ENCODE data around the gene NFASC.

Gene NFASC

GRCh38 chr1:204858363-204858821 lies 12.3 kb upstream of the NFASC start:
- no peak for DNase-seq (ENCODE audit: low read depth in 2 of 3, low spot score in 1 of 3)

GRCh38 chr1:204859861-204860267 lies 10.8 kb upstream of the NFASC start:
- no peak for DNase-seq (ENCODE audit: low read depth in 2 of 3, low spot score in 1 of 3)

DNA sequence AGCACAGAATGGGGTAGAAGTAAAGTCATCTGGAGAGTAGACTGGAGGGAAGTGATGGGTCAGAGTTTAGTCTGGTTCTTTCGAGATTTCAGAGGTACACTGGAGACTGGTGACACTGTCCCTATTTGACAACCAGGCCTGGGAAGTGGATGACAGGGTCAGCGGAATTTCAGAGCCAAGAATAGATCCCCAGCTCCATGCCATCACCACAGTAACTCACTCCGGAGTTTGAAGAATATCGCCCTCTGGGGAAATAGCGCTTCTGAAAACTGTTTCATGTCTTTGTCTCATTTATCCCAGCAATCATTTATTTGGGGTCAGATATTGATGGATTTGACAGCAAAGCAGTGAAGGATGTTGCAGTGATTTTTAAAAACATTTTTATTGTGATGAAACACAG lies 7.6 kb upstream of the NFASC start:
- no peak for DNase-seq (ENCODE audit: low read depth in 2 of 3, low spot score in 1 of 3)

GRCh38 chr1:204863730-204864129 lies 6.9 kb upstream of the NFASC start:
- no peak for DNase-seq (ENCODE audit: low read depth in 2 of 3, low spot score in 1 of 3)

DNA sequence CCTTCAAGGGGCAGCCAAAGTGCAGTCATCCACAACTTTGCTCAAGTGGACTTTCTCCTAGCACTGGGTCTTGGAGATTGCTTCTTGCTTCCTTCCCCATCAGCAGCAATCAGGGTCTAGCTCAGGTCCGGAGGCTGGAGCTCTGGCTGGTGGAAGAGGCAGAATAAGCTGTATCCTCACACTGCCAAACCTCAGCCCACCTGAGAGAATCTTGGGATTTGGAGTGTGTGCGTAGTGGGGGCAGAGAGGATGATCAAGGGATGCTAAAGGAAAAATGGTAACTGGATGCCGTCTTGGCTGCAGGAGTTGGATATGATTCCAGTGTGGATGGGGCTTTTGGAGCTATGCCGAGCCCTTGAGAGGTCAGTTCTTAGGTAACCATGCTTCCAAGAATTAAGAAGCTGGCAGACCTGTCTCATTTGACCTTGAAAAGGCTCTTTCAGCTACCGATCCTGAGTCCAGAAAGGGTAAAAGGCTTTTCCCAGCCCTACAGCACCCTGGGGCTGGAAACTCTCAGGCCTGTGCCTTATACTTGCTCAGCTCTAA lies 4.5 kb upstream of the NFASC start:
- no peak for DNase-seq (ENCODE audit: low read depth in 2 of 3, low spot score in 1 of 3)

DNA sequence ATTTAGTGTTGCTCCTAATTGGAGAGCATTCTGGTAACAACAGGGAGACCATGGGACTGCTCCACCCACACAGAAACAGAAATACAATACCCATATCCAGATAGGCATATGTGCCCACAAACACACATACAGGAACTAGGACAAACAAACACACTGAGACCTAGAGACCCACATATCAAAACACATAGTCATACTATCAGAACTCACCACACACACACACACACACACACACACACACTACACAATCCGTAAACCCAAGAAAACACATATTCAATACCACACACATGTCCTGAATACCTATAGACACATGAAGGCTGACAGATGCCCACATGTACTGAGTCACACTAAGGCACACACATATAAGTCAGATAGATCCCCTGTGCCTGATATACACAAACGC lies 3.5 kb upstream of the NFASC start:
- DNase-seq (ENCODE audit: low read depth in 2 of 3, low spot score in 1 of 3): no peak

DNA sequence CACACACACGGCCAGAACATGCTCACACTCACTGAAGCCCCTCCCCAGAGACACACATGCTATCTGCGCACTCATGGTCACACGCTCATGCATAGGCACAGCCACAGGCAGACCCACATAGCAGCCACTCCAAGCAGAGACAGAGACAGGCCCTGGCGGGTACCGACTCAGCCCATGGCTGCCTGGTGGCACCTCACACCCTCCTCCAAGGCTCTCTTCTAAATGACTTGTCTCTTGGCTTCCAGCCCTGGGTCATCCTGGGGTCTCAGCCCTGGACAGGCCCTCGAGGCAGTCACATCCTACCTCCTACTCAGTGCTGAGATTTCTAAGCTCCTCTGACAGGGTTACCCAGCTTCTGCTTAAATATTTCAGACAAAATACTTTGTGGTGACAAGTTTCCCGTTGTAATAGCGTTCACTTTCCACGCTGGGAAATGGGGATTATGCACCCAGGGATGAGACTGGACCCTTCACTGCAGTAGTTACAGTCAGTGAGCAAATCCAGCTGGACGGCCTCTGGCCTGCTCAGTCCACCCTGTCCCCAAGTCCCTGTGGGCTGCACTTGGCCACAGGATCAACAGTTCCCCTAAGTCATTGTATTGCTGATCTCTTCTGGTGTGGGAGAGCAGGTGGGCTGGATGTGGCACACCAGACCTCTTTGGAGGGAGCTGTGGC lies 2.9 kb upstream of the NFASC start:
- no peak for DNase-seq (ENCODE audit: low read depth in 2 of 3, low spot score in 1 of 3)

DNA sequence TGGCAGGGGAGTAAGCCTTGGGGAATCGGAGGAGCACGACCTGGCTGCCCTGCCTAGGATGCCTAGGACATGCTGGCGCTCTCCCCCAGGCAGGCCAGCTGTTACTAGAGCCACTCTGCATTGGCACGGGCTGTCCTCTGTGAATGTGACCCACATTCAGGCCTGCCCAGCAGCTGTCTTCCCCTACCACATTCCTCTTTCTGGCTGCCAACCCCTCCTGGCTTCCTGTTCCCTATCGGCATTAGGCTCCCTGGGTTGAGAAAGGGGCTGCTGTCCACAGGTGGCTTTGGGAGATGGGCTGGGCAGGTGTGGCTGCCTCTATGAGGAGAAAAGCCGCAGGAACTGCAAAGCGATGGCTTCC lies 2.3 kb upstream of the NFASC start:
- no peak for DNase-seq (ENCODE audit: low read depth in 2 of 3, low spot score in 1 of 3)

DNA sequence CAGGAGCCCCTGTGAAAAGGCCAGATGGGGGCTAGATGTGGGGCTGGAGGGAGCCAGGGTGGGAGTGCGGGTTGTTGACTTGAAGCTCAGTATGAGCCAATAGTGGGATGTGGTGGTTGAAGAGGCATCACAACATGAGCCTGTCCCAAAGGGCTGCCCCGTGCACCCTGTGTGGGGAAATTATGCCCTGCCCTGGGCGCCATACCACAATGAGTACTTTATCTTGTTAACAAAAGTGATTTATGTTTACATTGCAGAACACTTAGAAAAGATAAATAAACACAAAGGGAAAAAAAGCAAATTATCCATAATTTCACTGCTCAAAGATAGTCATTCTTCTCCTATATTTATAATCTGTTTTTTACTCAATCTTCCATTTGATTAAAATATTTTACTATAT lies 1.6 kb upstream of the NFASC start:
- DNase-seq (ENCODE audit: low read depth in 2 of 3, low spot score in 1 of 3): no peak

GRCh38 chr1:204871405-204872037 lies 859 bp downstream of the NFASC start:
- no peak for DNase-seq (ENCODE audit: low read depth in 2 of 3, low spot score in 1 of 3)

- DNase-seq (ENCODE audit: low read depth in 2 of 3, low spot score in 1 of 3): no peak
Measured at GRCh38 chr1:204872262-204872881, 1.7 kb downstream of the NFASC start.

DNA sequence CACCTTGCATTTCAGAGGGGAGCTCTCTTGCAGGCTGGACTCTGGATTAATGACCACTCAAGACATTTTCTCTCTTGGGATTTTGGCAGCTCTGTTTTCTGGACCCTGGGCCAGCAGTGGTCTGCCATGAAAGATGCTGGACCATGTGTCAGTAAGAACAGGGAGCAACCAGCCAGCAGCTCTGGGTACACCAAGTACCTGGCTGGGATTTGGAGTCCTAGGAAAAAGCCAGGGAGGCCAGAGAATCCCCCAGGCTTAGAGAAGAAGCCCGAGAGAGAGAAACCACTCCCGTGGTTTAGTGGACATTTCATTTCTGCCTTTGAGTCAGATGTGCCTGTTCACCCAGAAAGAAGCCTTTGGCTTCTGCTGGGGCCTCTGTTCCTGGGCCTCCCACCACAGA lies 2.5 kb downstream of the NFASC start:
- no peak for DNase-seq (ENCODE audit: low read depth in 2 of 3, low spot score in 1 of 3)

DNA sequence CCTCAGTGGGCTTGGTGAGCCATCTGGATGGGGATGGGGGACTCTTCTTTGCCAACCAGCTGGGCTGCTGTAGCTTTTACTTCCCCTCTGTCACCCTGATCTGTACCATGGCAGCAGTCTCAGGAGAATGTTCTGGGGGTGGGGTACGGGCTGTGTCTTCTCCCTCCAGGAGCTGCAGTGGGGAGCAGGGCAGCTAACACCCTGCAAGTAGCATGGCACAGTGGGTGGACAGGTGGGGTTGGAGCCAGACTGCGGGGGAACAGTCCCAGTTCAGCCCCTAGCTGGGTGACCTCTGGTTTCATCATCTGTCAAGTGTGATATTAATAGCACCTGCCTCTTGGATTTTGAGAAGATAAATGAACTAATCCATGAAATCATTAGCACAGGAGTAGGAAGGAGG lies 3.1 kb downstream of the NFASC start:
- no peak for DNase-seq (ENCODE audit: low read depth in 2 of 3, low spot score in 1 of 3)

- DNase-seq (ENCODE audit: low read depth in 2 of 3, low spot score in 1 of 3): no peak
Measured at GRCh38 chr1:204874274-204874673, 3.6 kb downstream of the NFASC start.

GRCh38 chr1:204875255-204875654 lies 4.6 kb downstream of the NFASC start:
- DNase-seq (ENCODE audit: low read depth in 2 of 3, low spot score in 1 of 3): no peak

DNA sequence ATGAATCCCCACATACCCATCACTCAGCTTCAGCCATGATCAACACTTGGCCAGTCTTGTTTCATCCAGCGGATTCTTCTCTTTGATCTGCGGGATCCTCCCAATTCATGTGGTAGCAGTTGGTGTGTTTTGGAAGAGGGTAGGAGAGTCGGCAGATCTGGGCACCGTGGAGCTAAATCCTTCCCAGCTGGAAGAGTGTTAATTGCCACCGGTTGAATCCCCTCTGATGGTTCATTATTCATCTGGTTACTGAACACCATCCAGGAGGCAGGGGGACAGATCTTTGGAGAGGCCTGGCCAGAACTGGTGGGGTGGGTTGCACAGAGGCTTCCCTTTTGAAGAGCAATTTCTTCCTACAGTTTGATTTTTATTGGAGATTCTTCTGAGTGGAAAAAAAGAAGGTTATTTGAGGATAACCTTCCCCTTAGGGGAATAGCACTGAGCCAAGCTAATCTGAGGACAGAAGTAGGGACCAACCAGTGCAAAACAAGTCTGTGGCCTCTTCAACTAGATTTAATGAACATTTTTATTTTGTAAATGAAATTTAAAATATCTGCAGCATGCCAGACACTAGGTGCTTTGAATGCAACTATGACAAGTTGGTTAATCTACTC lies 8.1 kb downstream of the NFASC start:
- DNase-seq (ENCODE audit: low read depth in 2 of 3, low spot score in 1 of 3): no peak

DNA sequence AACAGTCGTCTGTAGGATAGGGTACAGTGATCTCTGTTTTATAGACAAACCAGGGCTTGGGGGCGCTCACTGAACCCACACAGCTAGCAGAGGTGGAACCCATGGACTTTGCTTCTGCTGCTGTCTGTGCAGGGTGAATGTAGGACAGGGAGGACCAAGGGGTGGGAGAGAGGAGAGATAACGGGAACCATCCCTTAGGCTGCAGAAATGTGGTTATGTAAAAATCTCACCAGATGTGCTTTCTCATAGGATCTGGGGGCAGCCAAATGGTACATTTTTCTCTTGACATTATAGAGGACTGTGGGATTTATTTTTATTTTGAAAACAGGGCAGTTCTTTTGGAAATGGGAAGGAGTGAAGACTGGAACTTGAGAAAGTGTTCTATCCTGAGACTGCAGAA lies 8.7 kb downstream of the NFASC start:
- no peak for DNase-seq (ENCODE audit: low read depth in 2 of 3, low spot score in 1 of 3)

GRCh38 chr1:204880906-204881305 lies 10.2 kb downstream of the NFASC start:
- no peak for DNase-seq (ENCODE audit: low read depth in 2 of 3, low spot score in 1 of 3)

- no peak for DNase-seq (ENCODE audit: low read depth in 2 of 3, low spot score in 1 of 3)
Measured at GRCh38 chr1:204882479-204882878, 11.8 kb downstream of the NFASC start.

DNA sequence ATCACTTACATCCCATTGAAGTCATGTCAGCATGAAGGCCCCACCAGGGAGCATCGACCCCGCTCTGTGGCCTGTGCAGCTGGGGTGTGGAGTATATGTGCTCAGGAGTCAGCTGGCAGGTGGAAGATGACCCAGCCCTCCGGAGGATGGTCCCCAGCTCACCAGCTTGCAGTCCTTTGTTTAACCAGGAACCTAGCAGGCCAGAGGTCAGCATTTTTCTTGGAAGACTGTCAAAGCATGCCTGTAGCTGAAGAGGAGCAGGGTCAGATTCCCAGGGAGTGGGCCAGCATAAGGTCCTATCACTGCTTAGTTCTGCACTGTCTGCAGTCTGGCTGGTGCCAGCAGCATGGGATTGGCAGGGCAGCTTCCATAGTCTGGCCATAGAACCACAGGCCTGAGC lies 12.7 kb downstream of the NFASC start:
- no peak for DNase-seq (ENCODE audit: low read depth in 2 of 3, low spot score in 1 of 3)

DNA sequence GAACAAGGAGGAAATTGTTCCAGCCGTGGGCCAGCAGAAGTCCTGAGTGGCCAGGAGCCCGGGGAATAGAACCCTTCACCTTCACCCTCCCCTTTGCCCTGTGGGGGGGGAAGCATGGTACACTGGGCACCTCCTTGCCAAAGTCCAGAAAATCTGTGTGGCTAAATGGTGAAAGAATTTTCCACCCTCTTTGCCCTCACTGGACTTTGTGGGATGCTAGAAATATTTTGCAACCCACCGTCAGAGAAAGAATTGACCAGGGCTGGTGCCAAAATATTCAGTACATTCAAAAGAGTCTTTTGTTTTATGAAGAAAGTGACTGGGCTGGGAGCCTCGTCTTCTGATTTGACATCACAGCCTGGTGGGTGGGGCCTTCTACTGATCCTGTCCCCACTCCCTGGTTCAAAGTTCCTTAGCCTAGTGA lies 14.6 kb downstream of the NFASC start:
- DNase-seq (ENCODE audit: low read depth in 2 of 3, low spot score in 1 of 3): no peak

- DNase-seq (ENCODE audit: low read depth in 2 of 3, low spot score in 1 of 3): no peak
Measured at GRCh38 chr1:204885790-204886189, 15.1 kb downstream of the NFASC start.

All from stimulated activated CD4-positive, alpha-beta T cell treated with anti-CD3 and anti-CD28 coated beads, Interleukin-12 subunit alpha, Interleukin-12 subunit beta, amount 100 ng/mL, for 48 hours (primary cell).